HCT116 (cell line): Measurements from ENCODE around the gene FLCN. TPM values are rescaled to one million over a fixed set of nuclear protein-coding genes. Genes with fewer than 3 reads are reported as not detected.

Experiments used
- ATAC-seq: fragments of 200-7000 bp; cut with Tn5 transposase; 2 replicates; pipeline ENCODE4 v1.9.1; 2020; ENCODE audit warnings: mild to moderate bottlenecking, moderate library complexity
- BruUV-seq: library from RNA; stranded (reverse); fragments of 400-500 nt; replicated peaks from 2 replicates; lab custom pipeline; 2021; lab: Mats Ljungman, UMichigan
- CTCF ChIA-PET: fragments of 300-600 bp; sonication (Branson Sonifier 250); formaldehyde crosslinking; loops from one replicate; lab custom pipeline; 2021; ENCODE audit warnings: antibody characterized with exemption; lab: Charles Lee
- POLR2A ChIA-PET: fragments of 300-600, 350-600 bp; sonication (Branson Sonifier 250); formaldehyde crosslinking; loops from one replicate; lab custom pipeline; 2021; ENCODE audit warnings: antibody characterized with exemption; lab: Charles Lee
- RAD21 ChIA-PET, 2 experiments: fragments of 300-600 bp; sonication (Branson Sonifier 250); formaldehyde crosslinking; loops; one replicate each; lab custom pipeline; 2023; ENCODE audit warnings: low total read pairs in 2 of 2; ENCODE audit not compliant: uncharacterized antibody in 2 of 2, unreplicated experiment in 2 of 2, low non-redundant PET in 1 of 2; lab: Charles Lee
- DNase-seq: peaks from one replicate; pipeline ENCODE4 v3.0.0-alpha.2; 2010; ENCODE audit warnings: low read depth, low spot score
- H2AFZ ChIP-seq: fragments of 200-600 bp; shearing (Covaris generic), sonication (generic); 2 replicates; pipeline ENCODE4 v1.6.1; 2017; ENCODE audit warnings: low read depth, mixed run types, mixed read lengths, antibody characterized with exemption, low read length; ENCODE audit not compliant: poor library complexity, severe bottlenecking
- H3K27ac ChIP-seq: 2 replicates; pipeline ENCODE4 v1.5.1; 2012; ENCODE audit warnings: low read depth, low read length
- H3K27me3 ChIP-seq: fragments of 200-600 bp; sonication (generic); 2 replicates; pipeline ENCODE4 v1.6.1; 2016; ENCODE audit warnings: mixed run types, low read length, mixed read lengths; ENCODE audit not compliant: insufficient read depth
- H3K36me3 ChIP-seq, 2 experiments: fragments of 200-500 bp in 1 of 2; fragments of 200-600 bp in 1 of 2; sonication (Bioruptor generic) in 1 of 2; sonication (generic) in 1 of 2; 2 replicates each; pipeline versions ENCODE4 v1.5.1 to v1.6.1; 2014 to 2016; ENCODE audit warnings: low read length in 2 of 2, inconsistent platforms in 1 of 2, mixed read lengths in 1 of 2, mixed run types in 1 of 2; ENCODE audit not compliant: insufficient read depth in 2 of 2, control insufficient read depth in 1 of 2
- H3K4me1 ChIP-seq, 2 experiments: fragments of 200-600 bp in 1 of 2; sonication (generic) in 1 of 2; 2 replicates each; pipeline versions ENCODE4 v1.5.1 to v1.6.1; 2012 to 2017; ENCODE audit warnings: low read length in 2 of 2, inconsistent platforms in 1 of 2, mild to moderate bottlenecking in 1 of 2, mixed read lengths in 1 of 2, mixed run types in 1 of 2, moderate library complexity in 1 of 2; ENCODE audit not compliant: insufficient read depth in 2 of 2, control insufficient read depth in 1 of 2
- H3K4me2 ChIP-seq: fragments of 200-600 bp; sonication (generic); 2 replicates; pipeline ENCODE4 v1.6.1; 2017; ENCODE audit warnings: mixed run types, low read length, mixed read lengths
- H3K4me3 ChIP-seq, 2 experiments: fragments of 200-600 bp in 1 of 2; sonication (generic) in 1 of 2; replicated peaks in 1 of 2; 2 replicates each; pipeline ENCODE4 v1.5.1; 2011 to 2016; ENCODE audit warnings: low read length in 2 of 2, control low read depth in 1 of 2, low read depth in 1 of 2, mild to moderate bottlenecking in 1 of 2, mixed read lengths in 1 of 2, mixed run types in 1 of 2
- H3K79me2 ChIP-seq: fragments of 200-600 bp; sonication (generic); 2 replicates; pipeline ENCODE4 v1.6.1; 2017; ENCODE audit warnings: mild to moderate bottlenecking, mixed run types, low read length, moderate library complexity, mixed read lengths; ENCODE audit not compliant: insufficient read depth
- H3K9ac ChIP-seq: fragments of 200-600 bp; sonication (generic); 2 replicates; pipeline ENCODE4 v1.6.1; 2016; ENCODE audit warnings: low read length, mixed read lengths
- H3K9me2 ChIP-seq: fragments of 200-600 bp; sonication (generic), shearing (Covaris generic); 2 replicates; pipeline ENCODE4 v1.6.1; 2017; ENCODE audit warnings: mixed run types, mild to moderate bottlenecking, moderate library complexity; ENCODE audit not compliant: insufficient read depth
- H3K9me3 ChIP-seq, 2 experiments: fragments of 200-500 bp in 1 of 2; fragments of 200-600 bp in 1 of 2; sonication (Bioruptor generic) in 1 of 2; sonication (generic) in 1 of 2; 2 replicates each; pipeline ENCODE4 v1.6.1; 2014 to 2017; ENCODE audit warnings: low read length in 2 of 2, mixed read lengths in 2 of 2, inconsistent platforms in 1 of 2, low read depth in 1 of 2, mild to moderate bottlenecking in 1 of 2, mixed run types in 1 of 2, moderate library complexity in 1 of 2; ENCODE audit not compliant: control insufficient read depth in 1 of 2, insufficient read depth in 1 of 2
- H4K20me1 ChIP-seq: fragments of 200-600 bp; sonication (generic), shearing (Covaris generic); 2 replicates; pipeline ENCODE4 v1.6.1; 2017; ENCODE audit warnings: mixed run types, mild to moderate bottlenecking, moderate library complexity; ENCODE audit not compliant: insufficient read depth
- CBX3 ChIP-seq: IDR thresholded peaks from 2 replicates; pipeline ENCODE4 v1.6.1; 2012; ENCODE audit warnings: low read depth
- ELF1 ChIP-seq: IDR thresholded peaks from 2 replicates; pipeline ENCODE4 v1.6.1; 2012; ENCODE audit warnings: low read depth, borderline replicate concordance
- EZH2 ChIP-seq: fragments of 200-600 bp; sonication (generic); IDR thresholded peaks from 2 replicates; pipeline ENCODE4 v1.6.1; 2017; ENCODE audit warnings: antibody characterized with exemption, mixed run types
- RAD21 ChIP-seq: IDR thresholded peaks from 2 replicates; pipeline ENCODE4 v1.6.1; 2012; ENCODE audit warnings: low read depth, mild to moderate bottlenecking
- TCF7L2 ChIP-seq: IDR thresholded peaks from 2 replicates; pipeline ENCODE4 v1.7.0; 2011; ENCODE audit warnings: borderline replicate concordance, inconsistent platforms; ENCODE audit not compliant: insufficient read depth, insufficient read length; ENCODE audit errors: extremely low read depth
- YY1 ChIP-seq: IDR thresholded peaks from 2 replicates; pipeline ENCODE4 v1.6.1; 2011; ENCODE audit warnings: low read length, low read depth, moderate library complexity, mild to moderate bottlenecking; ENCODE audit not compliant: insufficient replicate concordance; ENCODE audit errors: extremely low read depth
- ZFX ChIP-seq: fragments of 450-650 bp; IDR thresholded peaks from 2 replicates; pipeline ENCODE4 v1.6.1; 2017
- ZNF274 ChIP-seq: fragments of 200-500 bp; sonication (Bioruptor generic); IDR thresholded peaks from 2 replicates; pipeline ENCODE4 v1.6.1; 2014; ENCODE audit warnings: mild to moderate bottlenecking, low read depth, low read length, inconsistent platforms
- intact Hi-C: fragments of 100-400 bp; cut with micrococcal nuclease; formaldehyde crosslinking; loops from 2 replicates; pipeline ENCODE4 v1.10.0; 2022
- total RNA-seq: library from RNA; stranded (reverse); gene quantifications from one replicate; pipeline ENCODE4 v1.2.1, GENCODE V29; 2021; ENCODE audit not compliant: unreplicated experiment
- TF ChIP-seq, protein P1 (sequence below): IDR thresholded peaks from 2 replicates; pipeline ENCODE4 v1.6.1; 2012; ENCODE audit warnings: low read depth

The FLCN gene
- total RNA-seq, 1 experiment from 2014 or later: 23.7 TPM

DNA sequence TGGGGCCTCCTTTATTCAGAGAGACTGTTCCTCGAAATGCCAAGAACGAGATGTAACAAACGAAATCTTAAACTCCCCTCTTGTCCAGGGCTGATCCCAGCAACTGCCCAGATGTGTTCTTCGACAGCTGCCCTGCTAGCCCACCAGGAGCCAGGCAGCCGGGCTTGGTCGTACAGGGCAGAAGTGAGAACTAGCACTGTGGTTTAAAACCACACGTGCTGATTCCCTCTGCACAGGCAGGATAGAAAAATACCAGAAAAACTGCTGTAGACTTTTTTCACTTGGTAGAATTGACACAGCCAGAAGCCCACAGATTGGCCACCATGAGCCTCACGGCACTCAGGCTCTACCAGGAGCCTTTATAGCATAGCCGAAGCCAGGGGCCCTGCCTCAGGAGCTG, 64.0 kb downstream of the FLCN start:
- Histone ChIP-seq H3K79me2 (no peaks in the 10 kb centered on the region), H3K9me3 (no peaks in the 10 kb centered on the region), H3K9me2 (no peaks in the 10 kb centered on the region), H3K27me3 (no peaks in the 10 kb centered on the region), H3K4me2 (no peak overlapping the region), H3K36me3 (peaks cover 37 to 48% of the 10 kb centered on the region in 2 experiments; a peak in 3 of 4 replicates), H4K20me1 (no peaks in the 10 kb centered on the region), H3K27ac (no peak overlapping the region), H2AFZ (no peak overlapping the region), H3K9ac (no peak overlapping the region), H3K4me3 (no peak overlapping the region), H3K4me1 (no peaks in the 10 kb centered on the region)
- TF ChIP-seq YY1 (no peak), EZH2 (no peak), CBX3 (no peak), ZNF274 (no peak), TCF7L2 (no peak), ELF1 (no peak), RAD21 (no peak), ZFX (no peak)
- TF ChIP-seq, protein P1, sequence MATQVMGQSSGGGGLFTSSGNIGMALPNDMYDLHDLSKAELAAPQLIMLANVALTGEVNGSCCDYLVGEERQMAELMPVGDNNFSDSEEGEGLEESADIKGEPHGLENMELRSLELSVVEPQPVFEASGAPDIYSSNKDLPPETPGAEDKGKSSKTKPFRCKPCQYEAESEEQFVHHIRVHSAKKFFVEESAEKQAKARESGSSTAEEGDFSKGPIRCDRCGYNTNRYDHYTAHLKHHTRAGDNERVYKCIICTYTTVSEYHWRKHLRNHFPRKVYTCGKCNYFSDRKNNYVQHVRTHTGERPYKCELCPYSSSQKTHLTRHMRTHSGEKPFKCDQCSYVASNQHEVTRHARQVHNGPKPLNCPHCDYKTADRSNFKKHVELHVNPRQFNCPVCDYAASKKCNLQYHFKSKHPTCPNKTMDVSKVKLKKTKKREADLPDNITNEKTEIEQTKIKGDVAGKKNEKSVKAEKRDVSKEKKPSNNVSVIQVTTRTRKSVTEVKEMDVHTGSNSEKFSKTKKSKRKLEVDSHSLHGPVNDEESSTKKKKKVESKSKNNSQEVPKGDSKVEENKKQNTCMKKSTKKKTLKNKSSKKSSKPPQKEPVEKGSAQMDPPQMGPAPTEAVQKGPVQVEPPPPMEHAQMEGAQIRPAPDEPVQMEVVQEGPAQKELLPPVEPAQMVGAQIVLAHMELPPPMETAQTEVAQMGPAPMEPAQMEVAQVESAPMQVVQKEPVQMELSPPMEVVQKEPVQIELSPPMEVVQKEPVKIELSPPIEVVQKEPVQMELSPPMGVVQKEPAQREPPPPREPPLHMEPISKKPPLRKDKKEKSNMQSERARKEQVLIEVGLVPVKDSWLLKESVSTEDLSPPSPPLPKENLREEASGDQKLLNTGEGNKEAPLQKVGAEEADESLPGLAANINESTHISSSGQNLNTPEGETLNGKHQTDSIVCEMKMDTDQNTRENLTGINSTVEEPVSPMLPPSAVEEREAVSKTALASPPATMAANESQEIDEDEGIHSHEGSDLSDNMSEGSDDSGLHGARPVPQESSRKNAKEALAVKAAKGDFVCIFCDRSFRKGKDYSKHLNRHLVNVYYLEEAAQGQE: no peak
- RAD21 ChIA-PET: no interaction called here
- POLR2A ChIA-PET: no interaction called here
- BruUV-seq: no TSS peak
- intact Hi-C loops: no loop called here
- DNase-seq (no peak), ATAC-seq (no peak)
- CTCF ChIA-PET: no interaction called here
